Neural progenitor cell (in vitro differentiated cells): ENCODE data around the gene FOLH1. TPM values are rescaled to one million over a fixed set of nuclear protein-coding genes. Genes with fewer than 3 reads are reported as not detected.
"Not testable (repeated sequence)": the region's sequence is repeated elsewhere in the genome, so short reads cannot be mapped to it uniquely, and the experiment has no call there.

Experiments used
- DNase-seq: peaks from one replicate; pipeline ENCODE4 v3.0.0-alpha.2; 2016; ENCODE audit warnings: low spot score
- H2AFZ ChIP-seq: fragments of 200-600 bp; sonication (generic); replicated peaks from 2 replicates; pipeline ENCODE4 v1.6.1; 2016; ENCODE audit warnings: antibody characterized with exemption
- H3F3A ChIP-seq: fragments of 200-600 bp; sonication (generic); 2 replicates; pipeline ENCODE4 v1.6.1; 2016; ENCODE audit warnings: antibody characterized with exemption, low read depth
- H3K27ac ChIP-seq: fragments of 200-600 bp; sonication (generic); 2 replicates; pipeline ENCODE4 v1.5.1; 2016; ENCODE audit warnings: mild to moderate bottlenecking
- H3K27me3 ChIP-seq: fragments of 200-600 bp; sonication (generic); 2 replicates; pipeline ENCODE4 v1.6.1; 2016; ENCODE audit warnings: mild to moderate bottlenecking, moderate library complexity
- H3K36me3 ChIP-seq: fragments of 200-600 bp; sonication (generic); 2 replicates; pipeline ENCODE4 v1.5.1; 2016
- H3K4me1 ChIP-seq: fragments of 200-600 bp; sonication (generic); 2 replicates; pipeline ENCODE4 v1.6.1; 2016; ENCODE audit warnings: mixed run types
- H3K4me2 ChIP-seq: fragments of 200-600 bp; sonication (generic); 2 replicates; pipeline ENCODE4 v1.6.1; 2016
- H3K4me3 ChIP-seq: fragments of 200-600 bp; sonication (generic); 2 replicates; pipeline ENCODE4 v1.5.1; 2016
- H3K79me2 ChIP-seq: fragments of 200-600 bp; sonication (generic); 2 replicates; pipeline ENCODE4 v1.6.1; 2016; ENCODE audit warnings: low read depth
- H3K9ac ChIP-seq: fragments of 200-600 bp; sonication (generic); 2 replicates; pipeline ENCODE4 v1.6.1; 2016
- H3K9me3 ChIP-seq: fragments of 200-600 bp; sonication (generic); 2 replicates; pipeline ENCODE4 v1.5.1; 2016; ENCODE audit warnings: low read depth
- H4K20me1 ChIP-seq: fragments of 200-600 bp; sonication (generic); 2 replicates; pipeline ENCODE4 v1.6.1; 2016; ENCODE audit warnings: low read depth
- H3K27ac Mint-ChIP-seq: 3 replicates; pipeline ENCODE4 v1.8.0; 2021; ENCODE audit warnings: mixed read lengths
- H3K27me3 Mint-ChIP-seq: 2 replicates; pipeline ENCODE4 v1.8.0; 2022; ENCODE audit warnings: low read depth, mild to moderate bottlenecking, inconsistent platforms, moderate library complexity, mixed read lengths; ENCODE audit not compliant: insufficient read depth
- H3K36me3 Mint-ChIP-seq: 3 replicates; pipeline ENCODE4 v1.8.0; 2021; ENCODE audit warnings: mixed read lengths
- H3K4me1 Mint-ChIP-seq: 3 replicates; pipeline ENCODE4 v1.8.0; 2021; ENCODE audit warnings: mixed read lengths
- H3K4me3 Mint-ChIP-seq: 3 replicates; pipeline ENCODE4 v1.8.0; 2021; ENCODE audit warnings: mild to moderate bottlenecking, moderate library complexity, mixed read lengths
- H3K9me3 Mint-ChIP-seq: 3 replicates; pipeline ENCODE4 v1.8.0; 2020; ENCODE audit warnings: mixed read lengths
- CTCF ChIP-seq: fragments of 200-600 bp; sonication (generic); IDR thresholded peaks from 2 replicates; pipeline ENCODE4 v1.5.1; 2017; ENCODE audit warnings: antibody characterized with exemption, mild to moderate bottlenecking
- total RNA-seq: library from RNA; depleted of rRNA; stranded (reverse); fragments of >200 nt; gene quantifications from 2 replicates; pipeline ENCODE4 v1.2.3, GENCODE V29; 2015; ENCODE audit warnings: low replicate concordance

FOLH1 gene
- total RNA-seq, 1 donor from 2014 or later: not detected

- H2AFZ ChIP-seq, DNase-seq: not testable (repeated sequence)
These were observed 23.3 kb upstream of the FOLH1 start for GRCh38 chr11:49231725-49232124.

GRCh38 chr11:49230534-49230933 is 22.1 kb upstream of the FOLH1 start:
- peak; percentile 40 for TF ChIP-seq CTCF
- not testable (repeated sequence) for H3F3A ChIP-seq, H3K9ac ChIP-seq, H2AFZ ChIP-seq, H3K27ac Mint-ChIP-seq, H3K36me3 Mint-ChIP-seq, H3K4me3 ChIP-seq, H3K79me2 ChIP-seq, H3K27me3 ChIP-seq, H4K20me1 ChIP-seq, H3K36me3 ChIP-seq, H3K4me1 Mint-ChIP-seq, H3K27me3 Mint-ChIP-seq, H3K9me3 ChIP-seq, H3K4me1 ChIP-seq, H3K4me3 Mint-ChIP-seq, H3K27ac ChIP-seq, H3K4me2 ChIP-seq
- DNase-seq: peak; percentile 28
- H3K9me3 Mint-ChIP-seq: peaks cover 18% of the 10 kb centered on the region

More at GRCh38 chr11:49231725-49232124, 23.3 kb upstream of the FOLH1 start:
- H3K4me2 ChIP-seq, H3K36me3 ChIP-seq, H3K27me3 ChIP-seq, H3K27ac ChIP-seq, H3K9me3 ChIP-seq, H4K20me1 ChIP-seq, H3K4me1 Mint-ChIP-seq, H3K27ac Mint-ChIP-seq, H3K27me3 Mint-ChIP-seq, H3K4me3 ChIP-seq, H3F3A ChIP-seq, H3K79me2 ChIP-seq, H3K4me3 Mint-ChIP-seq, H3K36me3 Mint-ChIP-seq, H3K9ac ChIP-seq, H3K4me1 ChIP-seq: not testable (repeated sequence)
- peak; percentile 14 for TF ChIP-seq CTCF
- peaks cover 22% of the 10 kb centered on the region for H3K9me3 Mint-ChIP-seq

GRCh38 chr11:49230001-49230400 is 21.6 kb upstream of the FOLH1 start:
- H3K36me3 Mint-ChIP-seq: not testable (repeated sequence)

GRCh38 chr11:49229136-49229535 is 20.7 kb upstream of the FOLH1 start:
- H3K79me2 ChIP-seq, H3K27ac ChIP-seq, H3K4me3 Mint-ChIP-seq, H3K27me3 ChIP-seq, H3K36me3 ChIP-seq, H3K4me1 Mint-ChIP-seq, H3K27me3 Mint-ChIP-seq, H3K36me3 Mint-ChIP-seq, H3K27ac Mint-ChIP-seq, H3F3A ChIP-seq, H3K4me1 ChIP-seq, H3K9ac ChIP-seq, H3K9me3 ChIP-seq, H3K4me3 ChIP-seq, H3K4me2 ChIP-seq, H4K20me1 ChIP-seq: not testable (repeated sequence)
- H2AFZ ChIP-seq: peak overlapping the region; percentile 95
- H3K9me3 Mint-ChIP-seq: peaks cover 18% of the 10 kb centered on the region
- peak; percentile 62 for TF ChIP-seq CTCF
- DNase-seq: peak; percentile 15

More at GRCh38 chr11:49230001-49230400, 21.6 kb upstream of the FOLH1 start:
- not testable (repeated sequence) for H3K9ac ChIP-seq, H3K27me3 ChIP-seq, H3K4me1 Mint-ChIP-seq, H4K20me1 ChIP-seq, H3K4me2 ChIP-seq, H3K4me3 Mint-ChIP-seq, H3K27ac Mint-ChIP-seq, H3K9me3 ChIP-seq, H3K4me1 ChIP-seq, H3K27me3 Mint-ChIP-seq, H3K36me3 ChIP-seq, H3K4me3 ChIP-seq, H2AFZ ChIP-seq, DNase-seq, H3K27ac ChIP-seq, H3F3A ChIP-seq, H3K79me2 ChIP-seq
- peaks cover 18% of the 10 kb centered on the region for H3K9me3 Mint-ChIP-seq

- H3K27ac Mint-ChIP-seq, H3K36me3 Mint-ChIP-seq, H3K36me3 ChIP-seq, H2AFZ ChIP-seq, H3K4me3 ChIP-seq, H3K9ac ChIP-seq, H3K79me2 ChIP-seq, H3K27ac ChIP-seq, H3K4me1 ChIP-seq, H3K4me3 Mint-ChIP-seq, H3K27me3 ChIP-seq, H3K4me2 ChIP-seq, H3K9me3 ChIP-seq, H3K27me3 Mint-ChIP-seq, DNase-seq, H3K4me1 Mint-ChIP-seq, H4K20me1 ChIP-seq, H3F3A ChIP-seq: not testable (repeated sequence)
- peaks cover 15% of the 10 kb centered on the region for H3K9me3 Mint-ChIP-seq
These were observed 16.9 kb upstream of the FOLH1 start for GRCh38 chr11:49225255-49225785.
